ENCODE measurements around the gene SETD1B.
A peak's percentile ranks its signal among the peaks of the same experiment; 100 is the strongest.

SETD1B gene

GRCh38 chr12:121795034-121795968 is 8.5 kb upstream of the SETD1B start:
- DNase-seq (ENCODE audit: low read depth), result peak; percentile 75

GRCh38 chr12:121796855-121797751 is 6.7 kb upstream of the SETD1B start:
- DNase-seq (ENCODE audit: low read depth), result no peak

- DNase-seq (ENCODE audit: low read depth), result no peak
Measured at GRCh38 chr12:121797937-121798786, 5.6 kb upstream of the SETD1B start.

GRCh38 chr12:121798787-121799155 is 5.0 kb upstream of the SETD1B start:
- DNase-seq (ENCODE audit: low read depth), result no peak

- DNase-seq (ENCODE audit: low read depth), result no peak
Measured at GRCh38 chr12:121799156-121799841, 4.5 kb upstream of the SETD1B start.

GRCh38 chr12:121799842-121800693 is 3.7 kb upstream of the SETD1B start:
- DNase-seq (ENCODE audit: low read depth), result peak; percentile 66

- DNase-seq (ENCODE audit: low read depth), result no peak
Measured at GRCh38 chr12:121800694-121801594, 2.9 kb upstream of the SETD1B start.

GRCh38 chr12:121801595-121802484 is 2.0 kb upstream of the SETD1B start:
- DNase-seq (ENCODE audit: low read depth), result no peak

GRCh38 chr12:121802485-121802842 is 1.3 kb upstream of the SETD1B start:
- no peak for DNase-seq (ENCODE audit: low read depth)

- DNase-seq (ENCODE audit: low read depth), result peak; percentile 82
Measured at GRCh38 chr12:121802843-121803698, 738 bp upstream of the SETD1B start.

GRCh38 chr12:121804417-121805111 is 755 bp downstream of the SETD1B start:
- DNase-seq (ENCODE audit: low read depth), result peak; percentile 60

- DNase-seq (ENCODE audit: low read depth), result no peak
Measured at GRCh38 chr12:121805171-121806008, 1.6 kb downstream of the SETD1B start.

GRCh38 chr12:121806009-121806545 is 2.3 kb downstream of the SETD1B start:
- DNase-seq (ENCODE audit: low read depth), result no peak

- no peak for DNase-seq (ENCODE audit: low read depth)
Measured at GRCh38 chr12:121806546-121807423, 3.0 kb downstream of the SETD1B start.
